GM12878 (cell line): Measurements from ENCODE around the gene ODC1. TPM values are rescaled to one million over a fixed set of nuclear protein-coding genes. Genes with fewer than 3 reads are reported as not detected.

Experiments
- ATAC-seq: fragments of 200-7000 bp; cut with Tn5 transposase; 3 replicates; pipeline ENCODE4 v1.9.1; 2020; ENCODE audit warnings: mild to moderate bottlenecking, moderate library complexity
- BruUV-seq: library from RNA; stranded (reverse); fragments of 400-500 nt; replicated peaks from 2 replicates; lab custom pipeline; 2021; lab: Mats Ljungman, UMichigan
- CTCF ChIA-PET: fragments of 300-600 bp; sonication (Branson Sonifier 250); formaldehyde crosslinking; extraction: SDS; loops from one replicate; lab custom pipeline; 2021; ENCODE audit warnings: inconsistent platforms; lab: Yijun Ruan, JAX
- POLR2A ChIA-PET: fragments of 350-600 bp; formaldehyde crosslinking; extraction: SDS; loops from one replicate; lab custom pipeline; 2021; ENCODE audit warnings: inconsistent platforms; lab: Charles Lee
- RAD21 ChIA-PET: fragments of 300-600 bp; sonication (Branson Sonifier 250); formaldehyde crosslinking; loops from one replicate; lab custom pipeline; 2023; ENCODE audit warnings: antibody characterized with exemption; ENCODE audit not compliant: unreplicated experiment; lab: Charles Lee
- SMC1A ChIA-PET: fragments of 300-600 bp; sonication (Branson Sonifier 250); formaldehyde crosslinking; loops from one replicate; lab custom pipeline; 2023; ENCODE audit not compliant: unreplicated experiment, uncharacterized antibody; lab: Charles Lee
- DNase-seq: peaks from one replicate; pipeline ENCODE4 v3.0.0-alpha.2; 2011; ENCODE audit warnings: low read depth, low spot score
- FAIRE-seq: peaks from 3 replicates; lab custom pipeline; 2011; peaks lifted over from hg19 to GRCh38; lab: Jason Lieb, UNC
- H2AFZ ChIP-seq: 2 replicates; pipeline ENCODE4 v1.6.0; 2011; ENCODE audit warnings: low read depth, low read length, control low read depth; ENCODE audit not compliant: control insufficient read depth
- H3K27ac ChIP-seq: 2 replicates; pipeline ENCODE4 v1.5.1; 2011; ENCODE audit warnings: control low read depth; ENCODE audit not compliant: control insufficient read depth, insufficient read depth
- H3K27me3 ChIP-seq, 2 experiments: replicated peaks in 1 of 2; 2 replicates each; pipeline versions ENCODE4 v1.6.0 to v1.6.1; 2011; ENCODE audit warnings: low read length in 1 of 2; ENCODE audit not compliant: control insufficient read depth in 2 of 2, insufficient read depth in 2 of 2
- H3K36me3 ChIP-seq, 2 experiments: 2 replicates each; pipeline ENCODE4 v1.5.1; 2011; ENCODE audit warnings: low read length in 1 of 2; ENCODE audit not compliant: control insufficient read depth in 2 of 2, insufficient read depth in 2 of 2
- H3K4me1 ChIP-seq: 2 replicates; pipeline ENCODE4 v1.6.1; 2011; ENCODE audit warnings: mild to moderate bottlenecking, low read length, moderate library complexity, mixed read lengths; ENCODE audit not compliant: control insufficient read depth, insufficient read depth
- H3K4me2 ChIP-seq: 2 replicates; pipeline ENCODE4 v1.6.0; 2011; ENCODE audit warnings: control low read depth; ENCODE audit not compliant: control insufficient read depth, insufficient read depth
- H3K4me3 ChIP-seq: fragments of 200-600 bp; sonication (generic); 2 replicates; pipeline ENCODE4 v1.5.1; 2016
- H3K79me2 ChIP-seq: 2 replicates; pipeline ENCODE4 v1.6.0; 2011; ENCODE audit warnings: low read length; ENCODE audit not compliant: control insufficient read depth, insufficient read depth
- H3K9ac ChIP-seq: 2 replicates; pipeline ENCODE4 v1.8.0; 2011; ENCODE audit warnings: low read length, control low read depth, mixed read lengths; ENCODE audit not compliant: control insufficient read depth, insufficient read depth
- H3K9me3 ChIP-seq: replicated peaks from 3 replicates; pipeline ENCODE4 v1.5.1; 2011; ENCODE audit warnings: mild to moderate bottlenecking, low read length; ENCODE audit not compliant: control insufficient read depth, insufficient read depth
- H4K20me1 ChIP-seq: 2 replicates; pipeline ENCODE4 v1.6.0; 2011; ENCODE audit not compliant: control insufficient read depth, insufficient read depth
- CHD4 ChIP-seq: fragments of 200-600 bp; sonication (generic); IDR thresholded peaks from 2 replicates; pipeline ENCODE4 v1.6.1; 2016; ENCODE audit warnings: mild to moderate bottlenecking
- CREB1 ChIP-seq: IDR thresholded peaks from 2 replicates; pipeline ENCODE4 v1.6.1; 2012; ENCODE audit warnings: low read depth, mild to moderate bottlenecking, inconsistent platforms
- EP300 ChIP-seq, 2 experiments: fragments of 150-350 bp in 1 of 2; IDR thresholded peaks; 2 replicates each; pipeline ENCODE4 v1.6.1; 2011 to 2012; ENCODE audit warnings: low read depth in 2 of 2, low read length in 2 of 2, borderline replicate concordance in 1 of 2, improper control_type of control experiment in 1 of 2, inconsistent platforms in 1 of 2; ENCODE audit not compliant: control insufficient read depth in 1 of 2
- FOXK2 ChIP-seq: fragments of 450-650 bp; IDR thresholded peaks from 2 replicates; pipeline ENCODE4 v1.6.1; 2017; ENCODE audit warnings: mild to moderate bottlenecking, moderate library complexity
- KAT2A ChIP-seq: conservative IDR thresholded peaks from 2 replicates; pipeline ENCODE4 v1.6.1; 2011; ENCODE audit warnings: low read depth, low read length; ENCODE audit not compliant: control insufficient read depth
- NR2F1 ChIP-seq: fragments of 450-650 bp; conservative IDR thresholded peaks from 2 replicates; pipeline ENCODE4 v1.6.1; 2017; ENCODE audit warnings: mild to moderate bottlenecking
- POU2F2 ChIP-seq: IDR thresholded peaks from 3 replicates; pipeline ENCODE4 v1.6.1; 2011; ENCODE audit warnings: low read depth, mild to moderate bottlenecking, low read length, borderline replicate concordance
- SMARCA5 ChIP-seq: fragments of 450-650 bp; IDR thresholded peaks from 2 replicates; pipeline ENCODE4 v1.6.1; 2017; ENCODE audit warnings: mild to moderate bottlenecking
- WGBS: methylation state at CpG from one replicate; pipeline ENCODE4 v1.1.6; 2016; ENCODE audit warnings: low lambda C conversion rate; ENCODE audit not compliant: insufficient replicate concordance, insufficient coverage; ENCODE audit errors: missing lambda C conversion rate; 5-methylcytosine and 5-hydroxymethylcytosine counted together
- in situ Hi-C: fragments of 300-500 bp; cut with MboI; formaldehyde crosslinking; loops from 9 replicates; pipeline ENCODE4 v1.14.3; 2018; ENCODE audit warnings: mixed read lengths
- intact Hi-C: fragments of 100-400 bp; cut with micrococcal nuclease; formaldehyde crosslinking; loops from one replicate; pipeline ENCODE4 v1.14.2; 2022; ENCODE audit not compliant: unreplicated experiment
- polyA plus RNA-seq, 11 experiments: library from polyadenylated mRNA; depleted of rRNA in 4 of 11; unstranded in 6 of 11; stranded (reverse) in 5 of 11; fragments of >200 nt; fragmentation: Nextera tagmentation in 4 of 11; fragmentation: Illumina TruSeq in 1 of 11; extraction: Ambion mirVana in 4 of 11; extraction: Trizol in 1 of 11; gene quantifications; 1 replicate in 1 of 11; 2 replicates in 10 of 11; pipeline versions ENCODE4 v1.2.1 to v1.2.3, GENCODE V29; 2011 to 2016; ENCODE audit warnings: inconsistent platforms in 2 of 11, missing spikeins in 2 of 11, low read depth in 1 of 11
- total RNA-seq, 4 experiments: library from RNA; depleted of rRNA in 3 of 4; stranded (reverse); fragments of >200 nt in 3 of 4; fragmentation: Illumina TruSeq in 1 of 4; extraction: Trizol in 1 of 4; gene quantifications; 2 replicates each; pipeline versions ENCODE4 v1.2.1 to v1.2.3, GENCODE V29; 2013 to 2021
- TF ChIP-seq, protein P1 (sequence below): IDR thresholded peaks from 2 replicates; pipeline ENCODE4 v1.6.1; 2012; ENCODE audit warnings: improper control_type of control experiment, low read depth, low read length; ENCODE audit not compliant: insufficient replicate concordance

ODC1 gene
- total and polyA plus RNA-seq, 10 of the 15 experiments (the other 5 are each of a cell fraction or from before 2014, with no cell fraction given) = 68.5 to 441 (median 340) TPM

DNA sequence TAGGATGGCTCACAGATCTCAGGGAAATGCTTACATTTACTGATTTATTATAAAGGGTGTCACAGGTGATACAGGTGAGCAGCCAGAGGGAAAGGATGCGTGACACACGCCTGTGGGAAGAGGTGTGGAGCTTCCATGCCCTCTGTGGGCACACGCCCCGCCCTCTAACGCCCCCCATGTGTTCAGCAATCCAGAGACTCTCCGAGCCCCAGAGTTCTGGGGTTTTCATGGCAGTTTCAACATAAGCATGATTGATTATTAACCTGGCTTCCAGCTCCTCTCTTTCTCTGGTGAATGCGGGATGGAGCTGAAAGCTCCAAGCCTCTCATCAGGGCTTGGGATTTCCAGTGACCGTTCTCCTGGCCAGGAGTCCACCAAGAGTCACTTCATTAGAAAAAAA lies 34.3 kb upstream of the ODC1 start:
- H3K4me1 ChIP-seq = no peaks in the 10 kb centered on the region
- no peaks in the 10 kb centered on the region for H3K36me3 ChIP-seq
- TF ChIP-seq, protein P1, sequence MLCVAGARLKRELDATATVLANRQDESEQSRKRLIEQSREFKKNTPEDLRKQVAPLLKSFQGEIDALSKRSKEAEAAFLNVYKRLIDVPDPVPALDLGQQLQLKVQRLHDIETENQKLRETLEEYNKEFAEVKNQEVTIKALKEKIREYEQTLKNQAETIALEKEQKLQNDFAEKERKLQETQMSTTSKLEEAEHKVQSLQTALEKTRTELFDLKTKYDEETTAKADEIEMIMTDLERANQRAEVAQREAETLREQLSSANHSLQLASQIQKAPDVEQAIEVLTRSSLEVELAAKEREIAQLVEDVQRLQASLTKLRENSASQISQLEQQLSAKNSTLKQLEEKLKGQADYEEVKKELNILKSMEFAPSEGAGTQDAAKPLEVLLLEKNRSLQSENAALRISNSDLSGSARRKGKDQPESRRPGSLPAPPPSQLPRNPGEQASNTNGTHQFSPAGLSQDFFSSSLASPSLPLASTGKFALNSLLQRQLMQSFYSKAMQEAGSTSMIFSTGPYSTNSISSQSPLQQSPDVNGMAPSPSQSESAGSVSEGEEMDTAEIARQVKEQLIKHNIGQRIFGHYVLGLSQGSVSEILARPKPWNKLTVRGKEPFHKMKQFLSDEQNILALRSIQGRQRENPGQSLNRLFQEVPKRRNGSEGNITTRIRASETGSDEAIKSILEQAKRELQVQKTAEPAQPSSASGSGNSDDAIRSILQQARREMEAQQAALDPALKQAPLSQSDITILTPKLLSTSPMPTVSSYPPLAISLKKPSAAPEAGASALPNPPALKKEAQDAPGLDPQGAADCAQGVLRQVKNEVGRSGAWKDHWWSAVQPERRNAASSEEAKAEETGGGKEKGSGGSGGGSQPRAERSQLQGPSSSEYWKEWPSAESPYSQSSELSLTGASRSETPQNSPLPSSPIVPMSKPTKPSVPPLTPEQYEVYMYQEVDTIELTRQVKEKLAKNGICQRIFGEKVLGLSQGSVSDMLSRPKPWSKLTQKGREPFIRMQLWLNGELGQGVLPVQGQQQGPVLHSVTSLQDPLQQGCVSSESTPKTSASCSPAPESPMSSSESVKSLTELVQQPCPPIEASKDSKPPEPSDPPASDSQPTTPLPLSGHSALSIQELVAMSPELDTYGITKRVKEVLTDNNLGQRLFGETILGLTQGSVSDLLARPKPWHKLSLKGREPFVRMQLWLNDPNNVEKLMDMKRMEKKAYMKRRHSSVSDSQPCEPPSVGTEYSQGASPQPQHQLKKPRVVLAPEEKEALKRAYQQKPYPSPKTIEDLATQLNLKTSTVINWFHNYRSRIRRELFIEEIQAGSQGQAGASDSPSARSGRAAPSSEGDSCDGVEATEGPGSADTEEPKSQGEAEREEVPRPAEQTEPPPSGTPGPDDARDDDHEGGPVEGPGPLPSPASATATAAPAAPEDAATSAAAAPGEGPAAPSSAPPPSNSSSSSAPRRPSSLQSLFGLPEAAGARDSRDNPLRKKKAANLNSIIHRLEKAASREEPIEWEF = no peak
- TF ChIP-seq EP300 (IDR thresholded peaks at IDR 0.05; ENCODE audit: borderline replicate concordance in 1 of 2, control insufficient read depth in 1 of 2, low read depth in 2 of 2, low read length in 2 of 2) = no peak
- TF ChIP-seq CHD4 = no peak
- TF ChIP-seq SMARCA5 = no peak
- TF ChIP-seq CREB1 = no peak
- no peak for TF ChIP-seq NR2F1
- TF ChIP-seq FOXK2 = no peak
- TF ChIP-seq KAT2A = no peak
- no peak for TF ChIP-seq POU2F2
- TF ChIP-seq, all 136 proteins: peak for 0
- Histone ChIP-seq H4K20me1 (no peaks in the 10 kb centered on the region), H3K9ac (no peak overlapping the region), H3K27me3 (peaks cover 0 to 2% of the 10 kb centered on the region in 2 experiments; a peak in 1 of 4 replicates), H3K9me3 (no peaks in the 10 kb centered on the region), H3K4me3 (no peak overlapping the region), H3K79me2 (no peaks in the 10 kb centered on the region), H3K27ac (no peak overlapping the region), H3K4me2 (no peak overlapping the region), H2AFZ (no peak overlapping the region)
- ATAC-seq (no peak), DNase-seq (no peak), FAIRE-seq (no peak)
- CTCF ChIA-PET = interaction anchor here (0.6 kb wide), 3 partner anchors 11 to 170 kb away, joined by 3 to 5 read pairs (median 3); no protein-coding TSS in a partner anchor
- intact Hi-C loops = no loop called here
- POLR2A ChIA-PET = interaction anchor here (0.6 kb wide), 1 partner anchor 9 kb away, joined by 6 read pairs; no protein-coding TSS in a partner anchor
- WGBS = 22% methylated on average over 8 of the region's 8 CpGs
- SMC1A ChIA-PET = interaction anchor here (0.9 kb wide), 1 partner anchor 10 kb away, joined by 3 read pairs; no protein-coding TSS in a partner anchor
- in situ Hi-C loops = no loop called here
- BruUV-seq = no TSS peak
- RAD21 ChIA-PET = no interaction called here
